Measurements from ENCODE around the gene LSM14A.
"Not testable (repeated sequence)": the region's sequence is repeated elsewhere in the genome, so short reads cannot be mapped to it uniquely, and the experiment has no call there.

DNA sequence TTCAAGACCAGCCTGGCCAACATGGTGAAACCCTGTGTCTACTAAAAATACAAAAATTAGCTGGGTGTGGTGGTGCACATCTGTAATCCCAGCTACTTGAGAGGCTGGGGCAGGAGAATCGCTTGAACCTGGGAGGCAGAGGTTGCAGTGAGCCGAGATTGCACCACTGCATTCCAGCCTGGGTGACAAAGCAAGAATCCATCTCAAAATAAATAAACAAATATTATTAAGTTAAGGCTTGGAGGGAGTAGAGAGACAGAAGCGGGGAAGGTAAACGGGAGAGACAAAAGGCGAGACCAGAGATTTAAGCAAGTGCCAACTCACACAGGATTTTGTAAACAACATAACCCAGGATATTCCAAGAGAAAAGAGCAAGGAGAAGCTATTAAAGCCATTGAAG is 12.8 kb upstream of the LSM14A start:
- not testable (repeated sequence) for TF ChIP-seq POLR2A, TAF1 (IDR thresholded peaks at IDR 0.05; ENCODE audit: low read depth, low read length)

Measured in GM12891 (cell line).